AG04449 (cell line): ENCODE data around the gene DOCK4.

Experiments
- CTCF ChIA-PET: fragments of 350-600 bp; formaldehyde crosslinking; extraction: SDS; loops from one replicate; lab custom pipeline; 2021; ENCODE audit warnings: antibody characterized with exemption; lab: Yijun Ruan, JAX
- POLR2A ChIA-PET: fragments of 400-600, 350-600 bp; formaldehyde crosslinking; extraction: SDS; loops from one replicate; lab custom pipeline; 2020; ENCODE audit warnings: antibody characterized with exemption, inconsistent platforms; lab: Yijun Ruan, JAX
- DNase-seq: peaks from one replicate; pipeline ENCODE4 v3.0.0-alpha.2; 2010; ENCODE audit warnings: low read depth, low spot score
- H3K4me3 ChIP-seq: 2 replicates; pipeline ENCODE4 v1.5.1; 2011; ENCODE audit warnings: low read depth, mild to moderate bottlenecking, control low read depth, low read length
- CTCF ChIP-seq: IDR thresholded peaks from one replicate; pipeline ENCODE4 v1.5.1; 2011; ENCODE audit warnings: mild to moderate bottlenecking, moderate library complexity, low read length, control low read depth, inconsistent platforms; ENCODE audit not compliant: insufficient read depth; ENCODE audit errors: missing control alignments

The DOCK4 gene

GRCh38 chr7:111823826-111824225, 382.4 kb downstream of the DOCK4 start:
- no peak for TF ChIP-seq CTCF
- ChIA-PET POLR2A (no interaction called here), CTCF (interaction anchor here (1.6 to 2.1 kb wide), 2 partner anchors 9 to 31 kb away, joined by 6 read pairs; no protein-coding TSS in a partner anchor)
- DNase-seq: no peak
- H3K4me3 ChIP-seq: no peak overlapping the region

GRCh38 chr7:111821046-111821445, 385.2 kb downstream of the DOCK4 start:
- no peak for DNase-seq
- ChIA-PET POLR2A (no interaction called here), CTCF (interaction anchor here (1.0 to 1.2 kb wide), 3 partner anchors 34 to 66 kb away, joined by 3 to 4 read pairs (median 3); no protein-coding TSS in a partner anchor)
- no peak overlapping the region for H3K4me3 ChIP-seq
- TF ChIP-seq CTCF: no peak

- no peak for DNase-seq
- no peak for TF ChIP-seq CTCF
- POLR2A ChIA-PET: no interaction called here
- CTCF ChIA-PET: interaction anchor here (1.0 to 1.1 kb wide), 2 partner anchors 35 to 66 kb away, joined by 3 to 4 read pairs; no protein-coding TSS in a partner anchor
- no peak overlapping the region for H3K4me3 ChIP-seq
Observed at GRCh38 chr7:111820621-111821020, 385.6 kb downstream of the DOCK4 start.

GRCh38 chr7:111820121-111820520, 386.1 kb downstream of the DOCK4 start:
- CTCF ChIA-PET: interaction anchor here (1.0 to 1.1 kb wide), 2 partner anchors 35 to 65 kb away, joined by 3 to 4 read pairs; no protein-coding TSS in a partner anchor
- no peak for TF ChIP-seq CTCF
- DNase-seq: no peak
- POLR2A ChIA-PET: no interaction called here
- no peak overlapping the region for H3K4me3 ChIP-seq

- no peak for TF ChIP-seq CTCF
- no peak for DNase-seq
- H3K4me3 ChIP-seq: no peak overlapping the region
- POLR2A ChIA-PET: no interaction called here
- CTCF ChIA-PET: no interaction called here
Observed at GRCh38 chr7:111815354-111815753, 390.8 kb downstream of the DOCK4 start.

- H3K4me3 ChIP-seq: no peak overlapping the region
- POLR2A ChIA-PET: no interaction called here
- CTCF ChIA-PET: interaction anchor here (1.0 to 1.6 kb wide), 2 partner anchors 9 to 42 kb away, joined by 3 to 4 read pairs; no protein-coding TSS in a partner anchor
- DNase-seq: no peak
- no peak for TF ChIP-seq CTCF
Observed at GRCh38 chr7:111813306-111813705, 392.9 kb downstream of the DOCK4 start.
